HepG2 (cell line): Measurements from ENCODE around the gene BPIFB6. TPM values are rescaled to one million over a fixed set of nuclear protein-coding genes. Genes with fewer than 3 reads are reported as not detected.

Source experiments
- BORCS8-MEF2B ChIP-seq: sonication (generic); formaldehyde crosslinking; IDR thresholded peaks from 2 replicates; pipeline ENCODE4 v1.8.0; 2022; ENCODE audit warnings: mild to moderate bottlenecking, missing genetic modification reagents
- CREB1 ChIP-seq, 2 experiments: fragments of 450-650 bp in 1 of 2; IDR thresholded peaks; 2 replicates each; pipeline ENCODE4 v1.6.1; 2016 to 2017; ENCODE audit warnings: control low read depth in 1 of 2, mild to moderate bottlenecking in 1 of 2, missing compliant biosample characterization in 1 of 2, missing genetic modification characterization in 1 of 2
- ELF4 ChIP-seq: sonication (generic); formaldehyde crosslinking; IDR thresholded peaks from 2 replicates; pipeline ENCODE4 v1.5.0; 2020; ENCODE audit warnings: missing genetic modification reagents, mild to moderate bottlenecking, moderate library complexity, borderline replicate concordance
- GABPA ChIP-seq, 2 experiments: IDR thresholded peaks; 2 replicates each; pipeline ENCODE4 v1.6.1; 2011 to 2016; ENCODE audit warnings: low read depth in 2 of 2, low read length in 1 of 2, missing biosample characterization in 1 of 2, missing genetic modification characterization in 1 of 2
- GABPB1 ChIP-seq: IDR thresholded peaks from 2 replicates; pipeline ENCODE4 v1.6.1; 2016; ENCODE audit warnings: mild to moderate bottlenecking, missing genetic modification reagents, moderate library complexity, missing compliant biosample characterization
- IKZF4 ChIP-seq: sonication (generic); formaldehyde crosslinking; IDR thresholded peaks from 2 replicates; pipeline ENCODE4 v1.5.1; 2020; ENCODE audit warnings: borderline replicate concordance, mild to moderate bottlenecking, low read depth, missing genetic modification reagents; ENCODE audit errors: not compliant biosample characterization
- MATR3 ChIP-seq: sonication (generic); formaldehyde crosslinking; IDR thresholded peaks from 2 replicates; pipeline ENCODE4 v1.4.0; 2020; ENCODE audit warnings: missing genetic modification reagents
- POLR2AphosphoS5 ChIP-seq: IDR thresholded peaks from 2 replicates; pipeline ENCODE4 v1.6.1; 2012; ENCODE audit warnings: low read depth, low read length
- RAD51 ChIP-seq: fragments of 450-650 bp; IDR thresholded peaks from 2 replicates; pipeline ENCODE4 v1.6.1; 2016; ENCODE audit warnings: borderline replicate concordance
- RBM39 ChIP-seq: fragments of 200-400 bp; formaldehyde crosslinking; IDR thresholded peaks from one replicate; pipeline ENCODE4 v1.6.1; 2018; ENCODE audit warnings: antibody characterized with exemption, mild to moderate bottlenecking, low read depth, low read length; ENCODE audit not compliant: poor library complexity, severe bottlenecking
- SMARCC2 ChIP-seq: fragments of 450-650 bp; IDR thresholded peaks from 2 replicates; pipeline ENCODE4 v1.6.1; 2017; ENCODE audit warnings: antibody characterized with exemption, mild to moderate bottlenecking
- TAF15 ChIP-seq: fragments of 200-400 bp; formaldehyde crosslinking; IDR thresholded peaks from one replicate; pipeline ENCODE4 v1.6.1; 2018; ENCODE audit warnings: mild to moderate bottlenecking, low read depth, low read length; ENCODE audit not compliant: poor library complexity, severe bottlenecking
- ZKSCAN5 ChIP-seq: sonication (generic); formaldehyde crosslinking; IDR thresholded peaks from 2 replicates; pipeline ENCODE4 v1.5.1; 2020; ENCODE audit warnings: mild to moderate bottlenecking, missing genetic modification reagents
- ZNF12 ChIP-seq: sonication (generic); formaldehyde crosslinking; IDR thresholded peaks from 2 replicates; pipeline ENCODE4 v1.5.0; 2020; ENCODE audit warnings: missing genetic modification reagents
- ZNF124 ChIP-seq: sonication (generic); formaldehyde crosslinking; IDR thresholded peaks from 2 replicates; pipeline ENCODE4 v1.4.0; 2020; ENCODE audit warnings: missing genetic modification reagents
- ZNF263 ChIP-seq: sonication (generic); formaldehyde crosslinking; IDR thresholded peaks from 2 replicates; pipeline ENCODE4 v1.4.0; 2020; ENCODE audit warnings: missing genetic modification reagents
- ZNF326 ChIP-seq: sonication (generic); formaldehyde crosslinking; IDR thresholded peaks from 2 replicates; pipeline ENCODE4 v1.4.0; 2020; ENCODE audit warnings: missing genetic modification reagents, borderline replicate concordance
- ZNF619 ChIP-seq: sonication (generic); formaldehyde crosslinking; IDR thresholded peaks from 2 replicates; pipeline ENCODE4 v1.4.0; 2020; ENCODE audit warnings: mild to moderate bottlenecking, missing genetic modification reagents
- ZNF713 ChIP-seq: sonication (generic); formaldehyde crosslinking; IDR thresholded peaks from 2 replicates; pipeline ENCODE4 v1.4.0; 2020; ENCODE audit warnings: mild to moderate bottlenecking, missing genetic modification reagents
- polyA plus RNA-seq, 8 experiments: library from polyadenylated mRNA; depleted of rRNA in 3 of 8; stranded (reverse) in 7 of 8; unstranded in 1 of 8; fragments of >200 nt; fragmentation: Illumina TruSeq in 4 of 8; extraction: Trizol in 4 of 8; gene quantifications; 2 replicates each; pipeline versions ENCODE4 v1.2.1 to v1.2.3, GENCODE V29; 2011 to 2016; ENCODE audit warnings: low read depth in 4 of 8, missing spikeins in 1 of 8, mixed read lengths in 1 of 8; ENCODE audit not compliant: insufficient read depth in 1 of 8
- total RNA-seq, 5 experiments: library from RNA; depleted of rRNA; stranded (reverse); fragments of >200 nt; fragmentation: Illumina TruSeq; extraction: Trizol; gene quantifications; 2 replicates each; pipeline ENCODE4 v1.2.3, GENCODE V29; 2016; ENCODE audit warnings: low read depth in 1 of 5
- TF ChIP-seq, protein P1 (sequence below): sonication (generic); formaldehyde crosslinking; IDR thresholded peaks from 2 replicates; pipeline ENCODE4 v1.8.1; 2023; ENCODE audit warnings: mild to moderate bottlenecking, inconsistent platforms, moderate library complexity, missing genetic modification reagents, borderline replicate concordance
- TF ChIP-seq, protein P2 (sequence below): sonication (generic); formaldehyde crosslinking; IDR thresholded peaks from 2 replicates; pipeline ENCODE4 v1.4.0; 2020; ENCODE audit warnings: missing genetic modification reagents; ENCODE audit errors: not compliant biosample characterization
- TF ChIP-seq, protein P3 (sequence below): IDR thresholded peaks from 2 replicates; pipeline ENCODE4 v1.6.1; 2016
- TF ChIP-seq, protein P4 (sequence below): IDR thresholded peaks from 2 replicates; pipeline ENCODE4 v1.6.1; 2016; ENCODE audit warnings: mild to moderate bottlenecking
- TF ChIP-seq, protein P5 (sequence below), 2 experiments: fragments of 450-650 bp in 1 of 2; sonication (generic) in 1 of 2; formaldehyde crosslinking; IDR thresholded peaks; 2 replicates each; pipeline versions ENCODE4 v1.5.0 to v1.8.0; 2020 to 2022; ENCODE audit warnings: mild to moderate bottlenecking in 1 of 2, missing genetic modification reagents in 1 of 2

The BPIFB6 gene
- total and polyA plus RNA-seq, 2 of the 13 experiments (the other 11 are each of a cell fraction or from before 2014, with no cell fraction given): 0.13 to 1.7 TPM

DNA sequence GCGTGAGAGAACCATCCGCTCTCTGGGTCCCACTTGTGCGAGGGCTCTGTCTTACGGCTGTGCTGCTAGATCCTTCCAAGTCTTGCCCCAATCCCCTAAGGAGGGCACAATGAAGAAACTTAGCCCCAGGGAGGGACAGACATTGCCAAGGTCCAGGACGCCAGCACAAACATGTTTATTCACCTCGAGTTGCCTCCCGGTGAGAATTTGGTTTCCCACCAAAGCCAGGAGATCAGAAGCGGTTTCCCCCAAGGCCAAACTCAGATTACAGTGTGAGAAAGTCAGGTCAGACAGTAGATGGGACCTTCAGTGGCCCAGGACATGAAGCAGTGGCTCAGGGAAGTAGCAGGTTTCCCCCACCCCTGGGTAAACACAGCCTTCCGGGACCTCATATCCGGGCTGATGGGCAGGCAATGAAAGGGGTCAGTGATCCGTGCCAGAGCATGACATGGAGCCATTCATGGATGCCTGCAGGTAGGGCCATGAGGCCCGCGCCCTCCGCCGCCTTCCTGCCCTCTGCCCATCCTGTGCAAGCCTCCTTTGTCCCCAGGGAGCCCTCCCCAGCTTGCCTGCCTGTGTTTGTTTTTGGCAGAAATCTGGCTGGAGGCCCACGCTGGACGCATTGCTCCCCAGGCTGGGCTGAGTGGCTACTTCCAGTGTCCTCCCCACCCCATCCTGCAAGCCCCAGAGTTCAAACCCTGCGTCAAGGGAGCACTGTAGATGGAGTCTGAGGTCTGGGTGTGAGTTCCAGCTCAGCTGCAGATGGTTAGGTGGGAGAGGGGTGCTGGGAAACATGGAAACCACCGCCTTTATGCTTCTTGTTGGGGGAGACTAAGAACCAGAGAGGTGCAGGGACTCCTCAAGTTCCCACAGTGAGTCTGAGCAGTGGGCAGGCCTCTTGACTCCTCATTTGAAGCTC is 22.0 kb upstream of the BPIFB6 start (continued):
- TF ChIP-seq RBM39 (peak; percentile 90), TAF15 (peak; percentile 96), RAD51 (no peak), ZKSCAN5 (no peak; the same call in 1 of the 2 replicates), ZNF263 (CRISPR knock-in tag) (peak; percentile 95), GABPB1 (CRISPR knock-in tag) (peak; percentile 89), BORCS8-MEF2B (peak; percentile 94), ZNF124 (peak; percentile 96), ZNF12 (CRISPR knock-in tag) (peak; percentile 93), POLR2AphosphoS5 (peak; percentile 86), IKZF4 (peak; percentile 68), ELF4 (no peak), ZNF619 (CRISPR knock-in tag) (peak; percentile 86; the same call in 1 of the 2 replicates), GABPA (IDR thresholded peaks at IDR 0.05; ENCODE audit: low read depth, low read length) (peak; percentile 55), GABPA (CRISPR knock-in tag; IDR thresholded peaks at IDR 0.05; ENCODE audit: low read depth) (peak; percentile 90), CREB1 (IDR thresholded peaks at IDR 0.05) (no peak), CREB1 (CRISPR knock-in tag; IDR thresholded peaks at IDR 0.05) (no peak; the same call in 1 of the 2 replicates), ZNF326 (0 out of 2 replicates have a peak, but pooled peaks have one; percentile 37), ZNF713 (CRISPR knock-in tag) (peak; percentile 99; the same call in 1 of the 2 replicates), MATR3 (no peak), SMARCC2 (no peak)
- TF ChIP-seq, protein P1, sequence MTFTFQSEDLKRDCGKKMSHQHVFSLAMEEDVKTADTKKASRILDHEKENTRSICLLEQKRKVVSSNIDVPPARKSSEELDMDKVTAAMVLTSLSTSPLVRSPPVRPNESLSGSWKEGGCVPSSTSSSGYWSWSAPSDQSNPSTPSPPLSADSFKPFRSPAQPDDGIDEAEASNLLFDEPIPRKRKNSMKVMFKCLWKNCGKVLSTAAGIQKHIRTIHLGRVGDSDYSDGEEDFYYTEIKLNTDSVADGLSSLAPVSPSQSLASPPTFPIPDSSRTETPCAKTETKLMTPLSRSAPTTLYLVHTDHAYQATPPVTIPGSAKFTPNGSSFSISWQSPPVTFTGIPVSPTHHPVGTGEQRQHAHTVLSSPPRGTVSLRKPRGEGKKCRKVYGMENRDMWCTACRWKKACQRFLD: peak; percentile 54; the same call in 1 of the 2 replicates
- TF ChIP-seq, protein P2, sequence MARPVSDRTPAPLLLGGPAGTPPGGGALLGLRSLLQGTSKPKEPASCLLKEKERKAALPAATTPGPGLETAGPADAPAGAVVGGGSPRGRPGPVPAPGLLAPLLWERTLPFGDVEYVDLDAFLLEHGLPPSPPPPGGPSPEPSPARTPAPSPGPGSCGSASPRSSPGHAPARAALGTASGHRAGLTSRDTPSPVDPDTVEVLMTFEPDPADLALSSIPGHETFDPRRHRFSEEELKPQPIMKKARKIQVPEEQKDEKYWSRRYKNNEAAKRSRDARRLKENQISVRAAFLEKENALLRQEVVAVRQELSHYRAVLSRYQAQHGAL (CRISPR knock-in tag): no peak
- TF ChIP-seq, protein P3, sequence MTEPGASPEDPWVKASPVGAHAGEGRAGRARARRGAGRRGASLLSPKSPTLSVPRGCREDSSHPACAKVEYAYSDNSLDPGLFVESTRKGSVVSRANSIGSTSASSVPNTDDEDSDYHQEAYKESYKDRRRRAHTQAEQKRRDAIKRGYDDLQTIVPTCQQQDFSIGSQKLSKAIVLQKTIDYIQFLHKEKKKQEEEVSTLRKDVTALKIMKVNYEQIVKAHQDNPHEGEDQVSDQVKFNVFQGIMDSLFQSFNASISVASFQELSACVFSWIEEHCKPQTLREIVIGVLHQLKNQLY (CRISPR knock-in tag): peak; percentile 93
- TF ChIP-seq, protein P4, sequence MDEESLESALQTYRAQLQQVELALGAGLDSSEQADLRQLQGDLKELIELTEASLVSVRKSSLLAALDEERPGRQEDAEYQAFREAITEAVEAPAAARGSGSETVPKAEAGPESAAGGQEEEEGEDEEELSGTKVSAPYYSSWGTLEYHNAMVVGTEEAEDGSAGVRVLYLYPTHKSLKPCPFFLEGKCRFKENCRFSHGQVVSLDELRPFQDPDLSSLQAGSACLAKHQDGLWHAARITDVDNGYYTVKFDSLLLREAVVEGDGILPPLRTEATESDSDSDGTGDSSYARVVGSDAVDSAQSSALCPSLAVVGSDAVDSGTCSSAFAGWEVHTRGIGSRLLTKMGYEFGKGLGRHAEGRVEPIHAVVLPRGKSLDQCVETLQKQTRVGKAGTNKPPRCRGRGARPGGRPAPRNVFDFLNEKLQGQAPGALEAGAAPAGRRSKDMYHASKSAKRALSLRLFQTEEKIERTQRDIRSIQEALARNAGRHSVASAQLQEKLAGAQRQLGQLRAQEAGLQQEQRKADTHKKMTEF (CRISPR knock-in tag): peak; percentile 99
- TF ChIP-seq, protein P5, sequence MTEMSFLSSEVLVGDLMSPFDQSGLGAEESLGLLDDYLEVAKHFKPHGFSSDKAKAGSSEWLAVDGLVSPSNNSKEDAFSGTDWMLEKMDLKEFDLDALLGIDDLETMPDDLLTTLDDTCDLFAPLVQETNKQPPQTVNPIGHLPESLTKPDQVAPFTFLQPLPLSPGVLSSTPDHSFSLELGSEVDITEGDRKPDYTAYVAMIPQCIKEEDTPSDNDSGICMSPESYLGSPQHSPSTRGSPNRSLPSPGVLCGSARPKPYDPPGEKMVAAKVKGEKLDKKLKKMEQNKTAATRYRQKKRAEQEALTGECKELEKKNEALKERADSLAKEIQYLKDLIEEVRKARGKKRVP (CRISPR knock-in tag; IDR thresholded peaks at IDR 0.05): peak in 1 of 2 experiments; percentile 94; a peak in 2 of 4 replicates
